Measurements from ENCODE around the gene CRIM1. TPM values are rescaled to one million over a fixed set of nuclear protein-coding genes. Genes with fewer than 3 reads are reported as not detected.

Gene CRIM1
- total RNA-seq, 1 experiment from 2014 or later, result 24.1 TPM

DNA sequence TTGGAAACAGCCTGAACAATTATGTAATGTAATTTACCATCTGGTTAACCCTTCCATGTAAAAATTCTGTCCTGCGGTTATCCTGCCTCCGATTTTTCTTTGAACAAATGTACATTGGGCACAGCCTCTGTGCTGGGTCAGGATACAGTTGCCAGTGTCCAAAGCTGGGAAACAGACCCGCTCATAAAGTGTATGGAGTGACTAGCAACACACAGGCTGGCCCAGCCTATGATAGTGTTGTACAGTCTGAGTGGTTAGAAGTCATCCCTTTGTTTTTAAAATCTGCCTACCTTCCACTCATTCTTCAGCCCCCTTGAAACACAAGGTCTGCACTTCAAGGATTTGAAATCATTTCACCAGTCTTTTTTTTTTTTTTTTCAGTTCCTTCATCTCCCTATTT is 192.3 kb downstream of the CRIM1 start (continued):
- no peak for TF ChIP-seq NR3C1 (CRISPR knock-in tag; conservative IDR thresholded peaks at IDR 0.05; ENCODE audit: low read depth)
- TF ChIP-seq, protein P1, sequence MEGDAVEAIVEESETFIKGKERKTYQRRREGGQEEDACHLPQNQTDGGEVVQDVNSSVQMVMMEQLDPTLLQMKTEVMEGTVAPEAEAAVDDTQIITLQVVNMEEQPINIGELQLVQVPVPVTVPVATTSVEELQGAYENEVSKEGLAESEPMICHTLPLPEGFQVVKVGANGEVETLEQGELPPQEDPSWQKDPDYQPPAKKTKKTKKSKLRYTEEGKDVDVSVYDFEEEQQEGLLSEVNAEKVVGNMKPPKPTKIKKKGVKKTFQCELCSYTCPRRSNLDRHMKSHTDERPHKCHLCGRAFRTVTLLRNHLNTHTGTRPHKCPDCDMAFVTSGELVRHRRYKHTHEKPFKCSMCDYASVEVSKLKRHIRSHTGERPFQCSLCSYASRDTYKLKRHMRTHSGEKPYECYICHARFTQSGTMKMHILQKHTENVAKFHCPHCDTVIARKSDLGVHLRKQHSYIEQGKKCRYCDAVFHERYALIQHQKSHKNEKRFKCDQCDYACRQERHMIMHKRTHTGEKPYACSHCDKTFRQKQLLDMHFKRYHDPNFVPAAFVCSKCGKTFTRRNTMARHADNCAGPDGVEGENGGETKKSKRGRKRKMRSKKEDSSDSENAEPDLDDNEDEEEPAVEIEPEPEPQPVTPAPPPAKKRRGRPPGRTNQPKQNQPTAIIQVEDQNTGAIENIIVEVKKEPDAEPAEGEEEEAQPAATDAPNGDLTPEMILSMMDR (IDR thresholded peaks at IDR 0.05), result no peak
- TF ChIP-seq, protein P2, sequence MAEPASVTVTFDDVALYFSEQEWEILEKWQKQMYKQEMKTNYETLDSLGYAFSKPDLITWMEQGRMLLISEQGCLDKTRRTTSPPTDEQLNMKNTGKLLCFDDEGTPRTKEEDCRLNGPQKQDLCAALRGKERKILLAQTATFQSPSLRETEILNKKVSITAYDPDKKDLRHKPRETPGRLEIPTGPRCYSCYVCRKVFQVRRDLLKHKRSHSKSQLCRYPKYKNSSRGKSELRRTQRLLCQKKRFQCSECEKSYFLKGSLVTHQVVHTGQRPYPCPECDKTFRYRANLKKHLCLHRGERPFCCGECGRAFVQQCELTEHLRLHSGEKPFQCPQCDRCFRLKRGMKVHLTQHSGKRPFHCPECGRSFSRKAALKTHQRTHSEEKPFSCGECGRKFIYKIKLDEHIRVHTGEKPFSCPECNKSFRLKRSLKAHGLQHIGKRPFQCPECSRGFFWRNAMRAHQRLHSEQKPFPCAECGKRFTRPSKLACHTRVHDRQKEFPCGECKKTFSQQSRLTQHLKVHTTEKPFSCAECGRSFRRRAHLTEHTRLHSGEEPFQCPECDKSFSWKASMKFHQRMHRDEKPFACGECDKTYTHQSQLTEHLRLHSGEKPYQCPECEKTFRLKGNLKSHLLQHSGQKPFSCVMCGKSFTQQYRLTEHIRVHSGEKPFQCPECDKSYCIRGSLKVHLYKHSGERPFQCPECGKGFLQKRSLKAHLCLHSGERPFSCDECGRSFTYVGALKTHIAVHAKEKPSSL (CRISPR knock-in tag; conservative IDR thresholded peaks at IDR 0.05), result no peak

DNA sequence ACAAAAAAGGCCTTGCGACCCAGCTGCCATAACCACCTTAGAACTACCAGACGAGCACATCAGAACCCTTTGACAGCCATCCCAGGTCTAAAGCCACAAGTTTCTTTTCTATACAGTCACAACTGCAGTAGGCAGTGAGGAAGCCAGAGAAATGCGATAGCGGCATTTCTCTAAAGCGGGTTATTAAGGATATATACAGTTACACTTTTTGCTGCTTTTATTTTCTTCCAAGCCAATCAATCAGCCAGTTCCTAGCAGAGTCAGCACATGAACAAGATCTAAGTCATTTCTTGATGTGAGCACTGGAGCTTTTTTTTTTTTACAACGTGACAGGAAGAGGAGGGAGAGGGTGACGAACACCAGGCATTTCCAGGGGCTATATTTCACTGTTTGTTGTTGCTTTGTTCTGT is 193.6 kb downstream of the CRIM1 start:
- H3K27ac Mint-ChIP-seq, result no peak overlapping the region
- no peaks in the 10 kb centered on the region for H3K4me1 Mint-ChIP-seq
- peaks cover 29% of the 10 kb centered on the region for H3K36me3 Mint-ChIP-seq
- no peak for ATAC-seq
- ChIA-PET CTCF (interaction anchor here (0.9 to 1.3 kb wide), 2 partner anchors 123 to 222 kb away, joined by 5 to 6 read pairs; no protein-coding TSS in a partner anchor), POLR2A (no interaction called here)
- TF ChIP-seq NR3C1 (CRISPR knock-in tag; conservative IDR thresholded peaks at IDR 0.05; ENCODE audit: low read depth) (no peak), PRRX2 (CRISPR knock-in tag; IDR thresholded peaks at IDR 0.05) (no peak), CBFB (CRISPR knock-in tag; IDR thresholded peaks at IDR 0.05; ENCODE audit: low read depth) (no peak), NR1H2 (CRISPR knock-in tag; IDR thresholded peaks at IDR 0.05) (no peak), GTF2I (CRISPR knock-in tag; conservative IDR thresholded peaks at IDR 0.05) (no peak), SMAD3 (CRISPR knock-in tag; IDR thresholded peaks at IDR 0.05; ENCODE audit: borderline replicate concordance) (no peak)
- TF ChIP-seq, protein P3, sequence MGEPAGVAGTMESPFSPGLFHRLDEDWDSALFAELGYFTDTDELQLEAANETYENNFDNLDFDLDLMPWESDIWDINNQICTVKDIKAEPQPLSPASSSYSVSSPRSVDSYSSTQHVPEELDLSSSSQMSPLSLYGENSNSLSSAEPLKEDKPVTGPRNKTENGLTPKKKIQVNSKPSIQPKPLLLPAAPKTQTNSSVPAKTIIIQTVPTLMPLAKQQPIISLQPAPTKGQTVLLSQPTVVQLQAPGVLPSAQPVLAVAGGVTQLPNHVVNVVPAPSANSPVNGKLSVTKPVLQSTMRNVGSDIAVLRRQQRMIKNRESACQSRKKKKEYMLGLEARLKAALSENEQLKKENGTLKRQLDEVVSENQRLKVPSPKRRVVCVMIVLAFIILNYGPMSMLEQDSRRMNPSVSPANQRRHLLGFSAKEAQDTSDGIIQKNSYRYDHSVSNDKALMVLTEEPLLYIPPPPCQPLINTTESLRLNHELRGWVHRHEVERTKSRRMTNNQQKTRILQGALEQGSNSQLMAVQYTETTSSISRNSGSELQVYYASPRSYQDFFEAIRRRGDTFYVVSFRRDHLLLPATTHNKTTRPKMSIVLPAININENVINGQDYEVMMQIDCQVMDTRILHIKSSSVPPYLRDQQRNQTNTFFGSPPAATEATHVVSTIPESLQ (CRISPR knock-in tag; IDR thresholded peaks at IDR 0.05), result no peak
- TF ChIP-seq, protein P4, sequence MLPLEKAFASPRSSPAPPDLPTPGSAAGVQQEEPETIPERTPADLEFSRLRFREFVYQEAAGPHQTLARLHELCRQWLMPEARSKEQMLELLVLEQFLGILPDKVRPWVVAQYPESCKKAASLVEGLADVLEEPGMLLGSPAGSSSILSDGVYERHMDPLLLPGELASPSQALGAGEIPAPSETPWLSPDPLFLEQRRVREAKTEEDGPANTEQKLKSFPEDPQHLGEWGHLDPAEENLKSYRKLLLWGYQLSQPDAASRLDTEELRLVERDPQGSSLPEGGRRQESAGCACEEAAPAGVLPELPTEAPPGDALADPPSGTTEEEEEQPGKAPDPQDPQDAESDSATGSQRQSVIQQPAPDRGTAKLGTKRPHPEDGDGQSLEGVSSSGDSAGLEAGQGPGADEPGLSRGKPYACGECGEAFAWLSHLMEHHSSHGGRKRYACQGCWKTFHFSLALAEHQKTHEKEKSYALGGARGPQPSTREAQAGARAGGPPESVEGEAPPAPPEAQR (CRISPR knock-in tag; IDR thresholded peaks at IDR 0.05), result no peak
- TF ChIP-seq, protein P5, sequence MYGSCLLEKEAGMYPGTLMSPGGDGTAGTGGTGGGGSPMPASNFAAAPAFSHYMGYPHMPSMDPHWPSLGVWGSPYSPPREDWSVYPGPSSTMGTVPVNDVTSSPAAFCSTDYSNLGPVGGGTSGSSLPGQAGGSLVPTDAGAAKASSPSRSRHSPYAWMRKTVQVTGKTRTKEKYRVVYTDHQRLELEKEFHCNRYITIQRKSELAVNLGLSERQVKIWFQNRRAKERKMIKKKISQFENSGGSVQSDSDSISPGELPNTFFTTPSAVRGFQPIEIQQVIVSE (CRISPR knock-in tag; IDR thresholded peaks at IDR 0.05; ENCODE audit: borderline replicate concordance), result no peak
- TF ChIP-seq, protein P1 (IDR thresholded peaks at IDR 0.05), result no peak
- DNase-seq (ENCODE audit: low spot score), result no peak
- H3K9me3 Mint-ChIP-seq, result no peaks in the 10 kb centered on the region
- H3K27me3 Mint-ChIP-seq (ENCODE audit: low read depth), result no peaks in the 10 kb centered on the region
- H3K4me3 Mint-ChIP-seq, result no peak overlapping the region

DNA sequence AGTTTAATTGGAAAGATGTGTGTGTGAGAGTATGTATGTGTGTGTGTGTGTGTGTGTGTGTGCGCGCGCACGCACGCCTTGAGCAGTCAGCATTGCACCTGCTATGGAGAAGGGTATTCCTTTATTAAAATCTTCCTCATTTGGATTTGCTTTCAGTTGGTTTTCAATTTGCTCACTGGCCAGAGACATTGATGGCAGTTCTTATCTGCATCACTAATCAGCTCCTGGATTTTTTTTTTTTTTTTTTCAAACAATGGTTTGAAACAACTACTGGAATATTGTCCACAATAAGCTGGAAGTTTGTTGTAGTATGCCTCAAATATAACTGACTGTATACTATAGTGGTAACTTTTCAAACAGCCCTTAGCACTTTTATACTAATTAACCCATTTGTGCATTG is 194.4 kb downstream of the CRIM1 start:
- ChIA-PET CTCF (interaction anchor here (0.9 kb wide), 1 partner anchor 122 kb away, joined by 5 read pairs; no protein-coding TSS in a partner anchor), POLR2A (no interaction called here)
- TF ChIP-seq, protein P6, sequence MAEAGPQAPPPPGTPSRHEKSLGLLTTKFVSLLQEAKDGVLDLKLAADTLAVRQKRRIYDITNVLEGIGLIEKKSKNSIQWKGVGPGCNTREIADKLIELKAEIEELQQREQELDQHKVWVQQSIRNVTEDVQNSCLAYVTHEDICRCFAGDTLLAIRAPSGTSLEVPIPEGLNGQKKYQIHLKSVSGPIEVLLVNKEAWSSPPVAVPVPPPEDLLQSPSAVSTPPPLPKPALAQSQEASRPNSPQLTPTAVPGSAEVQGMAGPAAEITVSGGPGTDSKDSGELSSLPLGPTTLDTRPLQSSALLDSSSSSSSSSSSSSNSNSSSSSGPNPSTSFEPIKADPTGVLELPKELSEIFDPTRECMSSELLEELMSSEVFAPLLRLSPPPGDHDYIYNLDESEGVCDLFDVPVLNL (CRISPR knock-in tag; IDR thresholded peaks at IDR 0.05; ENCODE audit: borderline replicate concordance, low read depth), result no peak
- TF ChIP-seq TEAD4 (CRISPR knock-in tag; IDR thresholded peaks at IDR 0.05), result no peak
- TF ChIP-seq NR2C2 (CRISPR knock-in tag; IDR thresholded peaks at IDR 0.05), result no peak
- no peak for TF ChIP-seq GRHL2 (CRISPR knock-in tag; IDR thresholded peaks at IDR 0.05; ENCODE audit: insufficient replicate concordance, severe bottlenecking)
- no peak for TF ChIP-seq IRF2 (CRISPR knock-in tag; IDR thresholded peaks at IDR 0.05; ENCODE audit: borderline replicate concordance, low read depth)
- H3K27ac Mint-ChIP-seq, result no peak overlapping the region
- peaks cover 31% of the 10 kb centered on the region for H3K36me3 Mint-ChIP-seq
- H3K4me3 Mint-ChIP-seq, result no peak overlapping the region
- no peaks in the 10 kb centered on the region for H3K9me3 Mint-ChIP-seq
- H3K4me1 Mint-ChIP-seq, result no peaks in the 10 kb centered on the region
- no peaks in the 10 kb centered on the region for H3K27me3 Mint-ChIP-seq (ENCODE audit: low read depth)
- ATAC-seq (no peak), DNase-seq (ENCODE audit: low spot score) (no peak)
